ENCODE data around the gene HEATR5B. TPM values are rescaled to one million over a fixed set of nuclear protein-coding genes. Genes with fewer than 3 reads are reported as not detected.
"Not testable (repeated sequence)": the region's sequence is repeated elsewhere in the genome, so short reads cannot be mapped to it uniquely, and the experiment has no call there.

HEATR5B gene
- total and polyA plus RNA-seq, 4 experiments from 2014 or later: 6.1 to 55.2 (median 36.6) TPM

DNA sequence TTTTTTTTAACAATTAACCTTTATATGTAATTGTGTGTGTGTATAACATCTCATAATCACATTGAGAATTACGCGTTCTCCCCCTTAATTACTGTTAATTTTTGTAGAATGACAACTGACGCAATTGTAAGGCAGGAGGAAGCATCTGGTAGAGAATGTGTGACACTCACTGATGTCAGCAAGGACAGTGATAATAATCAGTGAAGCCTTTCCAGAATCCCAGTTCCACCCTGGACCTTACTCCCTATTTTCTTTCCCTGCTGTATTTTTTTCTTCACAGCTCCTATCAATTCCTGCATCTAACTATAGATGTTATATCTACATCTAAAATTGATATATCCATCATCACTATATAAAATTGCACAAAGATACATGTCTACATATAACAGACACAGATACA is 101.7 kb downstream of the HEATR5B start:
- Histone ChIP-seq H3K4me1 (ENCODE audit: insufficient read depth, low read length) (no peaks in the 10 kb centered on the region), H3K27me3 (ENCODE audit: insufficient read depth, low read length) (no peaks in the 10 kb centered on the region), H3K27ac (ENCODE audit: low read depth, low read length) (no peak overlapping the region), H3K36me3 (ENCODE audit: insufficient read depth, low read length) (peaks cover 6% of the 10 kb centered on the region), H3K4me3 (ENCODE audit: low read length in 2 of 2) (no peak overlapping the region), H3K9me3 (ENCODE audit: control insufficient read depth in 1 of 2, low read length in 2 of 2) (no peaks in the 10 kb centered on the region)
- peaks cover 30 to 38% of the 10 kb centered on the region in 2 donors for H3K36me3 Mint-ChIP-seq
- H3K4me1 Mint-ChIP-seq: no peaks in the 10 kb centered on the region
- H3K4me3 Mint-ChIP-seq: no peak overlapping the region
- no peaks in the 10 kb centered on the region for H3K27me3 Mint-ChIP-seq
- intact Hi-C loops (cut with micrococcal nuclease): no loop called here
- ChIA-PET CTCF (ENCODE audit: partially characterized antibody) (no interaction called here), POLR2A (ENCODE audit: partially characterized antibody) (interaction anchor here (0.7 to 4.3 kb wide), 2 partner anchors 13 to 15 kb away, joined by 3 to 17 read pairs; partner anchors contain the start of gene STRN)
- peak overlapping the region in 1 of 7 donors; percentile 15 for H3K27ac Mint-ChIP-seq
- DNase-seq: no peak
- peaks cover 0 to 5% (median 0%) of the 10 kb centered on the region in 8 donors for H3K9me3 Mint-ChIP-seq

GRCh38 chr2:36981911-36982310 is 102.3 kb downstream of the HEATR5B start:
- Mint-ChIP-seq H3K27me3 (no peaks in the 10 kb centered on the region), H3K9me3 (peaks cover 0 to 5% (median 0%) of the 10 kb centered on the region in 8 donors), H3K36me3 (peaks cover 30 to 38% of the 10 kb centered on the region in 2 donors), H3K27ac (no peak overlapping the region), H3K4me1 (no peaks in the 10 kb centered on the region), H3K4me3 (no peak overlapping the region)
- Histone ChIP-seq H3K4me3 (ENCODE audit: low read length in 2 of 2) (no peak overlapping the region), H3K27ac (ENCODE audit: low read depth, low read length) (no peak overlapping the region), H3K36me3 (ENCODE audit: insufficient read depth, low read length) (peaks cover 6% of the 10 kb centered on the region), H3K4me1 (ENCODE audit: insufficient read depth, low read length) (no peaks in the 10 kb centered on the region), H3K27me3 (ENCODE audit: insufficient read depth, low read length) (no peaks in the 10 kb centered on the region), H3K9me3 (ENCODE audit: control insufficient read depth in 1 of 2, low read length in 2 of 2) (no peaks in the 10 kb centered on the region)
- CTCF ChIA-PET (ENCODE audit: partially characterized antibody): no interaction called here
- no peak for DNase-seq
- POLR2A ChIA-PET (ENCODE audit: partially characterized antibody): interaction anchor here (0.7 to 4.3 kb wide), 2 partner anchors 12 to 15 kb away, joined by 3 to 17 read pairs; partner anchors contain the start of gene STRN
- intact Hi-C loops (cut with micrococcal nuclease): no loop called here

GRCh38 chr2:36979007-36979406 is 105.2 kb downstream of the HEATR5B start:
- H3K27me3 Mint-ChIP-seq; H3K27ac ChIP-seq (ENCODE audit: low read depth, low read length); H3K4me3 Mint-ChIP-seq; H3K4me3 ChIP-seq (ENCODE audit: low read length in 2 of 2); intact Hi-C loops (cut with micrococcal nuclease); H3K36me3 ChIP-seq (ENCODE audit: insufficient read depth, low read length); H3K4me1 Mint-ChIP-seq; H3K9me3 Mint-ChIP-seq; CTCF ChIA-PET (ENCODE audit: partially characterized antibody); DNase-seq; H3K27me3 ChIP-seq (ENCODE audit: insufficient read depth, low read length); H3K9me3 ChIP-seq (ENCODE audit: control insufficient read depth in 1 of 2, low read length in 2 of 2); H3K4me1 ChIP-seq (ENCODE audit: insufficient read depth, low read length): not testable (repeated sequence)
- peak overlapping the region in 1 of 7 donors; percentile 29 for H3K27ac Mint-ChIP-seq
- H3K36me3 Mint-ChIP-seq: peaks cover 24 to 26% of the 10 kb centered on the region in 2 donors
- POLR2A ChIA-PET (ENCODE audit: partially characterized antibody): interaction anchor here (0.8 kb wide), 1 partner anchor 12 kb away, joined by 3 read pairs; the partner anchor contains the start of gene STRN

DNA sequence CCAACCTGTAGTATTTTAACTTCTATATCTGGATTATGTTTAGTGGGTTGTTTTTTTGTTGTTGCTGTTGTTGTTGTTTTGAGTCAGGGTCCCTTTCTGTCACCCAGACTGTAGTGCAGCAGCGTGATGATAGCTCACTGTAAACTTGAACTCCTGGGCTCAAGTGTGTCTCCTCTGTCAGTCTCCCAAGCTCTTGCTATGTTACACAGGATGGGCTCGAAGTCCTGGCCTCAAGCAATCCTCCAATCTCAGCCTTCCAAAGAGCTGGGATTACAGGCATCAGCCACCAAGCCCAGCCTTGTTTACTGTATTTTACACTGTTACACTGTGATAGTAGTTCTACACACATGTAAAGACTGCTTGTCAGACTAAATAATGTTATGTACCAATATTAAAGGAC is 108.1 kb downstream of the HEATR5B start:
- POLR2A ChIA-PET (ENCODE audit: partially characterized antibody): interaction anchor here (1.9 kb wide), 1 partner anchor 10 kb away, joined by 11 read pairs; the partner anchor contains the start of gene STRN
- Histone ChIP-seq H3K27me3 (ENCODE audit: insufficient read depth, low read length) (no peaks in the 10 kb centered on the region), H3K4me1 (ENCODE audit: insufficient read depth, low read length) (no peaks in the 10 kb centered on the region), H3K9me3 (ENCODE audit: control insufficient read depth in 1 of 2, low read length in 2 of 2) (no peaks in the 10 kb centered on the region), H3K4me3 (ENCODE audit: low read length in 2 of 2) (no peak overlapping the region), H3K27ac (ENCODE audit: low read depth, low read length) (no peak overlapping the region), H3K36me3 (ENCODE audit: insufficient read depth, low read length) (peaks cover 6% of the 10 kb centered on the region)
- Mint-ChIP-seq H3K27me3 (no peaks in the 10 kb centered on the region), H3K27ac (peak overlapping the region in 2 of 7 donors; percentile 24 to 48), H3K9me3 (peaks cover 0 to 5% (median 0%) of the 10 kb centered on the region in 8 donors), H3K4me1 (no peaks in the 10 kb centered on the region), H3K36me3 (peaks cover 17 to 21% of the 10 kb centered on the region in 2 donors), H3K4me3 (no peak overlapping the region)
- no peak for DNase-seq
- CTCF ChIA-PET (ENCODE audit: partially characterized antibody): interaction anchor here (1.1 kb wide), 1 partner anchor 9 kb away, joined by 3 read pairs; no protein-coding TSS in a partner anchor
- intact Hi-C loops (cut with micrococcal nuclease): no loop called here

GRCh38 chr2:36975306-36975705 is 108.9 kb downstream of the HEATR5B start:
- Mint-ChIP-seq H3K4me1 (no peaks in the 10 kb centered on the region), H3K4me3 (no peak overlapping the region), H3K9me3 (peaks cover 0 to 5% (median 0%) of the 10 kb centered on the region in 8 donors), H3K27me3 (no peaks in the 10 kb centered on the region), H3K27ac (no peak overlapping the region), H3K36me3 (peaks cover 15% of the 10 kb centered on the region in 2 donors)
- Histone ChIP-seq H3K4me3 (ENCODE audit: low read length in 2 of 2) (no peak overlapping the region), H3K9me3 (ENCODE audit: control insufficient read depth in 1 of 2, low read length in 2 of 2) (no peaks in the 10 kb centered on the region), H3K27me3 (ENCODE audit: insufficient read depth, low read length) (no peaks in the 10 kb centered on the region), H3K4me1 (ENCODE audit: insufficient read depth, low read length) (no peaks in the 10 kb centered on the region), H3K27ac (ENCODE audit: low read depth, low read length) (no peak overlapping the region), H3K36me3 (ENCODE audit: insufficient read depth, low read length) (peaks cover 3% of the 10 kb centered on the region)
- POLR2A ChIA-PET (ENCODE audit: partially characterized antibody): interaction anchor here (0.9 kb wide), 1 partner anchor 9 kb away, joined by 5 read pairs; the partner anchor contains the start of gene STRN
- CTCF ChIA-PET (ENCODE audit: partially characterized antibody): no interaction called here
- intact Hi-C loops (cut with micrococcal nuclease): no loop called here
- DNase-seq: no peak

GRCh38 chr2:36973320-36973719 is 110.9 kb downstream of the HEATR5B start:
- Histone ChIP-seq H3K9me3 (ENCODE audit: control insufficient read depth in 1 of 2, low read length in 2 of 2) (no peaks in the 10 kb centered on the region), H3K36me3 (ENCODE audit: insufficient read depth, low read length) (no peaks in the 10 kb centered on the region), H3K4me3 (ENCODE audit: low read length in 2 of 2) (no peak overlapping the region), H3K27ac (ENCODE audit: low read depth, low read length) (no peak overlapping the region), H3K27me3 (ENCODE audit: insufficient read depth, low read length) (no peaks in the 10 kb centered on the region), H3K4me1 (ENCODE audit: insufficient read depth, low read length) (no peaks in the 10 kb centered on the region)
- H3K36me3 Mint-ChIP-seq: peaks cover 3 to 4% of the 10 kb centered on the region in 2 donors
- H3K4me1 Mint-ChIP-seq: peaks cover 0 to under 1% (median 0%) of the 10 kb centered on the region in 4 donors
- peaks cover 0 to 4% (median 0%) of the 10 kb centered on the region in 8 donors for H3K9me3 Mint-ChIP-seq
- CTCF ChIA-PET (ENCODE audit: partially characterized antibody): interaction anchor here (0.5 kb wide), 1 partner anchor 137 kb away, joined by 3 read pairs; no protein-coding TSS in a partner anchor
- H3K4me3 Mint-ChIP-seq: no peak overlapping the region
- intact Hi-C loops (cut with micrococcal nuclease): no loop called here
- POLR2A ChIA-PET (ENCODE audit: partially characterized antibody): no interaction called here
- DNase-seq: no peak
- no peaks in the 10 kb centered on the region for H3K27me3 Mint-ChIP-seq
- H3K27ac Mint-ChIP-seq: no peak overlapping the region

DNA sequence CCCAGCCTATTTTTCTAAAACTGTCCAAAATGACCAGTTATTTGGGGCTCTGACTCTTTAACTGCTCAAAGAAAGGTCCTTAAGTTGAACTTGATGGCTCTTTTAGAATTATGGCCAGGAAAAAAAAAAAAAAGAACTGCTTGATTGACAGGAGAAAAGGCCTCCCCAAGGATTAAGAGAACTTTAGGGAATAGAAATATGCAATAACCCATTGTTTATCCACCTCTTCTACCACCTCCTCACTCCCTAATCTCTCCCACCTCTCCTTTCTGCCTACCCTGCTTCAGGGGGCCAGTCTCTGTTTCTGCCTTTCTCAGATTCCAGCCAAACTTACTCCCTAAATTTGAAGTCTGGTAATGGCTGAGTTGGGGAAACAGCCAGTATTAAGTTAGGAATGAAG is 112.2 kb downstream of the HEATR5B start:
- Mint-ChIP-seq H3K4me3 (no peak overlapping the region), H3K36me3 (peaks cover 0 to 4% of the 10 kb centered on the region in 2 donors), H3K27me3 (peaks cover 0 to under 1% of the 10 kb centered on the region in 2 donors), H3K4me1 (peaks cover 2 to 14% (median 7%) of the 10 kb centered on the region in 4 donors), H3K27ac (peak overlapping the region in 1 of 7 donors; percentile 42), H3K9me3 (peaks cover 0 to 4% (median 0%) of the 10 kb centered on the region in 8 donors)
- Histone ChIP-seq H3K36me3 (ENCODE audit: insufficient read depth, low read length) (no peaks in the 10 kb centered on the region), H3K27me3 (ENCODE audit: insufficient read depth, low read length) (no peaks in the 10 kb centered on the region), H3K9me3 (ENCODE audit: control insufficient read depth in 1 of 2, low read length in 2 of 2) (no peaks in the 10 kb centered on the region), H3K27ac (ENCODE audit: low read depth, low read length) (no peak overlapping the region), H3K4me3 (ENCODE audit: low read length in 2 of 2) (no peak overlapping the region), H3K4me1 (ENCODE audit: insufficient read depth, low read length) (peaks cover 7% of the 10 kb centered on the region)
- intact Hi-C loops (cut with micrococcal nuclease): no loop called here
- ChIA-PET CTCF (ENCODE audit: partially characterized antibody) (no interaction called here), POLR2A (ENCODE audit: partially characterized antibody) (no interaction called here)
- no peak for DNase-seq

Measured in CD4-positive, alpha-beta memory T cell (primary cell).